Measurements from ENCODE around the gene ZNF622.

Gene ZNF622

DNA sequence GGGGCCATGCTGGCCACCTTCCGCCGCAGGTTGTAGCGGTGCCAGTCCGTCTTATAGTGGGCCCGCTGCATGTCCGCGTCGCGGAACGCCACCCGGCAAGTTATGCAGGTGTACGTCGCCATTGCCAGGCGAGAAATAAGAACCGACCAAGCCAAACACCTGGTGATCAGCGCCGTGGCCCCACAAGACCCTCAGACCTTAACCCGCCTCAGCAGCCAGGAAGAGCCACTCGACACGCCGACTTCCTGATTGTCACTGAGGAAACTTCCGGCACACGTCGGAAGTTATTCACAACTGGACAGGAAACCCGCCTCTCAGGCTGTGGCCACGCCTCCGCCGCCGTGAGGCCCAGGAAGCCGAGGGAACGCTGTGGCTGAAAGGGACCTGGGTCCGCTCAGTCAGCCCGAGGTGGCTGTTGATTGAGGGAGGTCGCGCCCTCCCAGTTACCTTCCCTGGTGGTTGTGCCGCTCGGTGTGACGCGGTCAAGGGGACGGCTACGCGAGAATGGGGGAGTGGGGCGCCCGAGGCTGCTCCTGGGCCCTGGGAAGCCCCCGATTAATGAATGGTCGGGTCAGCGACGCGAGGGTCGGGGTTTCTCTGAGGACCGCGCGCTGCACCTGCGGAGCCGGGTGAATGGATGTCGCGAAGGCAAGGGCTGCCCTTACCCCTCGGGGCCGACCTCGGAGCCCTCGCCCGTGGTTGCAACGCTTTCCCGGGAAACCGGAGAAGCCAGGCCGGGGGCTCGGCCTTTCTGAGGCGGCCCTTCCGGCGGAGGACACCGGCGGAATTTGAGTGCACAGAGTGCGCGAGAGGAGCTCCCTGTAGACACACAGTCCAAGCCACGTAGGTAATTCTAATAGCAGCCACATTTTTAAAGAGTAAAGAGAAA, at the start of gene ZNF622:
Gene ZNF622, minus strand, starts transcription at position 257 of the 889 bp plus-strand sequence. Its CDS starts 135 bp downstream, at position 122.
- DNase-seq: peak; percentile 88

DNA sequence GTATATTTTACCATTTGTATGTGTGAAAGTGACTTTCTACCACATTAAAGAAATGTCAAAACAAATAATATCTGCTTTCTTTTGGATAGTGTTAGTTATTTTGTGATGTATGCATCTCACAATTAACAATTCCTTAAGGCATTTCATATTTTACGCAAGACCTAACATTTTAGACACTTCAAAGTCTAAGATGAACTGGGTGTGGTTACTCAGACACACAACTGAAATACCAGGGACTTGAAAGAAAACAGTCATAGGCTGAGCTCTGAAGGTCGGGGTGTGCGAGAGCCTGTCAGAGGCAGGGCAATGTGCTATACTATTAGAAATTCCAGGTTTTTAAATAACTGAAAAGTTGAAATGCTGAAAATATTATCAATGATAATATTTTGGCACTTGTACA, 44.5 kb upstream of the ZNF622 start:
- DNase-seq: no peak

DNA sequence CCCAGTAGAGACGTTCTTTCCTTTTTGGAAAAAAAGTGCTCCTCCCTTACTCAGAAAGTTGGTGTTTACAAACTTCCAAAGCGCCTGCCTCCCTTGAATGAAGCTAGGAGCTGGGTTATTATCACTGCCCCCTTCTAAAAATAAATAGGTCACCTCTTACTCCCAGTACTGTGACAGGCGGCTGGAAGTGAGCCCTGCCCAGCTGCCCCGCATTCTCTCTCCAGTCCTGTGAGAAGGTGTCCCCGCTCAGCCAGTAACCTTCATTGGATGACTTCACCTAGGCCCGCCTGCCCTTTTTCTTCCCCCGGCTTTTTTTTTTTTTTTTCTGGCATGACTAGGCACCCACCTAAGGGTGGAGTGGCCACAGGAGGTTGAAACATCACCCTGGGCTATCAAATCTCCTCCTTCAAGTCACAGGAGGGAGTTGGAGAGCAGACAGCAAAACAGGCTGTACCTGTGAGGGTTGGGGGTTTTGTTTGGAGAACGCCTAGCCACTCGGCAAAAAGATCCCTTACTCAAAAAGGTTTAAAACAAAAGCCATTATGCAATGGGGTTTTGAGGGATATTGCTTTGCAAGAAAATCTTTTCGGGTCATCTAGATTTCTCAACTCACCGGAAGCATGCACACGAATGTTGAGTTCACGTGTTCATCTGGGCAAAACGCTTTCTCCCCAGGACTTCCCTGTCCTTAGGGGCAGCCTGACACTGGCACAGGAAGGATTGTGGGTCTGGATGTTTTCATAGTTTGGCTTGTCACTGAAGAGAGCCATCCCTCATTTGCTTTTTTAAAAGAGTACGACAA, 43.3 kb upstream of the ZNF622 start:
- peak; percentile 69 for DNase-seq

DNA sequence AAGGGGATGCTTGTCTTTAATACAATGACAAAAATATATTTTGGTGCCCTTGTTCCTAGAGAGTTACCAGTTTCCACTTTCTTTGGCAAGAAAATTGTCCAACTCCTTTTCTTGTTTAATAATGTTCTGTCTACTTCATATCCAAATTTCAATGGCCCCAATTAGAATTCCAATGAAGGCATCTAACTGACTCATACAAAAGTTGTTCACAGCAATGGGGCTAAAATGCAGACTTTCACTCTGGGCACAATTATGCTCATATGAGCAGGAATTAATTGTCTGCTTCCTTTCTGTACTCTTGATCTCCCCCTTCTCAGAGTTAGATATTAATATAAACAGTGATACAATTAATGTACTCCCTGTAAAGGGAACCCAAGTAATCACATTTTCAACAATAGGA, 42.1 kb upstream of the ZNF622 start:
- DNase-seq: no peak

- no peak for DNase-seq
Observed at GRCh38 chr5:16505904-16506303, 40.3 kb upstream of the ZNF622 start.

DNA sequence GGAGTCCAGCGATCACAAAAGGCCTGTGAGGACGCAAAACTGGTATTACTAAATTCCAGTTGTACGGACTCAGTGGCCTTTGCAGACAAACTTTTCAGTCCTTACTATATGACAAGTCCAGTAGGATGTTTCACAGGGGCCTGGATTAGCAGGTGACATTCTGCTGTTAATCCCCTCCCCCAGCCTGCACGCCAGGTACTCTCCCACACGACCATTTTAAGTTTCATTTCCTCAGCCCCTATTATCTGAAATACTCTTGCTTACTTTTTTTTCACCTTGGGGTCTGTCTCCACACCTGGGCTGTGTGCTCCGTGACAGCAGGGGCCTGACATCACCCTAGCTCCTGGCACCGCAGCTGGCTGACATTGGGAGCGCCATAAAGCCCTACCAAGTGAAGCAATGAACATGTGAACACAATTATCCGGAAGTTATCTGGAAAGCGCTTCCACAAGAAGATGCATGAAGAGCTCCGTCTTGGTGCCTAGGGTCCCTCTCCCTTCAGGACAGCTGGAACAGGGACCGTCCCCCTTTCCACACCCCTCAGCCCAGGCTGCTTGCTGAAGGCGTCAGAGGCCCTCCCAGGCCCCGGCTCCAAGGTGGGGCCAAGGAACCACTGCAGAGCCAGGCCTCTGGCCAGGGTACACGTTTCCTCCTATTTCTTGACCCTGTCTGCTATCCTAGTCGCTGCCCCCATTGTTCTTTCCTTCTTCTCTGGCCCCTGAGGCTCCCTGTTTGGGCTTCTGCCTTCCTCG, 39.7 kb upstream of the ZNF622 start:
- DNase-seq: no peak

DNA sequence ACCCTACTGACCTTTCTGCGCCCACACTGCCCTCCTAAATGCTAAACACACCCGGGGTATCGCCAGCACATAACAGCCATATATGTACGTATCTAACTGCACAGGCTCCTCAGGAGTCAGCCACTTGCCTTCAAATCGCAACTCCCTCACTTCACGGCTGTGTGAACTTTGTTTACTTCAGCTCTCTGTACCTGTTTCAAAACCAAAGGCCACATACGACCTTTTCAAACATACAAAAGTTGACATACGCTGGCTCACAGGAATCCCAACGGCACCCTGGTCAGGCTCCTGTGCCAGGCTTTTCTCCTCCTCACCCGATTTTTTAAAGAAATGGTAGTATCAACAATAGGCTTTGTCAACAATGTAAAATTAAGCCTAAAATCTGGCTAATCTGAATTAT, 39.0 kb upstream of the ZNF622 start:
- no peak for DNase-seq

DNA sequence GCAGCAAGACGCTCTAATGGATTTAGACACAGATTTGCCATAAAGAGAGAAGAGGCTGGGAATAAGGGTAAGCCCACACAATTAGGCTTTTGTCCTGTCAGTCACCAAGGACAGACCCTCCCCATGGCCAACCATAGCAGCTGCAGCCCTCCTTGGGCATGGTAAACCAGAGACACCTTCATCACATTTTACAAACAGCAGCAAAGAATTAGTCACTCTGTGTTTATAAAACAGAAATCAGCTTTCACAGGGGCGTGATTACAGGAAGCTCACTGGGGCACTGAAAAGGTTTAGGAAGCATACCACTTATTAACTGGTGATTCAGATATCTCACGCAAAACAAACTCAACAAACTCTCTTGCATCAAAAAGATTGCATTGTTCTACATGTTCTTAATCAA, 37.3 kb upstream of the ZNF622 start:
- no peak for DNase-seq

GRCh38 chr5:16500024-16500423, 34.4 kb upstream of the ZNF622 start:
- DNase-seq: no peak

- no peak for DNase-seq
Observed at GRCh38 chr5:16497546-16497945, 31.9 kb upstream of the ZNF622 start.

DNA sequence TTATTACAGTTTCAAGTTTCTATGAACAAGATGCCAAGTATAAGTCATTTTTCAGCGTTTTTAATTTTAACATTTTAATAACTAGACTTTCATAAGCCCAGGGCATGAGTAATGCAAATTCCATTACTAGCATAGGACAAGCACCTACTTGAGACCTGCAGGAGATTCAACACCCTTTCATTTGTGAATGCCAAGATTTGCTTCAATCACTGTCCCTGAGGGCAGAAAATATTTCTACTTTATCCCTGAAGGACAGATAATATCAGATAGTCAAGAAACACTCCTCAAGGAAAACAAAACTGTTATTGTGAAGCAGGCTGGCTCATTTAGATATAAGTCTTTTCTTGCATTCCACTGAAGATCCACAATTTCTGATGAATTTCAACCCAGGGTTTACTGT, 27.7 kb upstream of the ZNF622 start:
- no peak for DNase-seq

DNA sequence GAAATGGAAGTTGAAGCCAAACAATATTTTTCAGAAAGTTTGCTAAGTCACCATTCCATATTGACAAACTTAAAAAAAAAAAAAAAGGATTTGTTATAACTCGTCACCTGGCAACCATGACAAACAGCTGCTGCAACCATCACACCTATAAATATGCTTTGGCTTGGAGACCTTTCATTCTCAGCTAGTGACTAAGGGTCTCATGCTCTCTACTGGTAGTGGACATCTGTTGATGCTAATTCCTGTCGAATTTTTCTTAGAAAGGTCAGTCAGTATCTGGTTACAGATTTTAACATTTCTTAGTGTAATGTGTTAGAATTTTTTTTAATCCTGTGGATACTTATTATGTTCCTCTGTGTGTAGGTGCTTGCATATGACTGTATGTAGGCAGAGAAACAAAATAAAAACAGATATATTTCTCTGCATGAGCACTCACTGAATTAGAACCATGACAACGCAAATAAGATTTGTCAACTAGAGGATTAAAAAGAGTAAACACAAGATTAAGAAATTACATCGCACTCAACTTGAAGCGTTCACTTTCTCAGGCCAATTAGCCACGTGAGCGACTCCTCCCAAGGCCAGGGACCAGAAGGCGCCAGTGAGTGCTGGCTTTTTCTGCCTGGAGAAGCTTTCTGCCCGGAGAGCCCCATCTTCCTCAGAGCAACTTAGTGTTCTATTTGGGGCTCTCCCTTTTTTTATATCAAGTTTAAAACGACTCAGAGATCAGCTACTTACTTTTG, 27.0 kb upstream of the ZNF622 start:
- no peak for DNase-seq

- DNase-seq: no peak
Observed at GRCh38 chr5:16490911-16491310, 25.3 kb upstream of the ZNF622 start.

- no peak for DNase-seq
Observed at GRCh38 chr5:16489322-16489791, 23.8 kb upstream of the ZNF622 start.

DNA sequence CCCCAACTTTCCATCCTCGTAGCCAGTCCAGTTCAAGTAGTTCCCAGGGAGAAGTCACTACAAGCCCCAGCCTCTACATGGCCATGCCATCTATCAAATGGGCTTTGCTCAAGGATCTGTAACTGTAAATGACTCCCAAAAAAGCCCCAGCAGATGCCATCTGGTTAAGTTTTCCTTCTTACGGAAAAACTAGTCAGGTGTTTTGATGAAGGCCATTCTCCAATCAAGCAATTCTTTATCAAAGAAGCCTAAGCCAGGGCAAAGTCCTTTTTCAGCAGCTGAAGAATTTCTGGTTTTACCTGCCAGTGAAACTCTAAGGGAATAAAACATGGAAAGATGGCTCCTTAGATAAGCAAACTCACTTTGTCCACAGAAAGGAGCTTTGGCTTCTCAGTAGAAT, 21.9 kb upstream of the ZNF622 start:
- DNase-seq: no peak

GRCh38 chr5:16486711-16487111, 21.1 kb upstream of the ZNF622 start:
- no peak for DNase-seq

DNA sequence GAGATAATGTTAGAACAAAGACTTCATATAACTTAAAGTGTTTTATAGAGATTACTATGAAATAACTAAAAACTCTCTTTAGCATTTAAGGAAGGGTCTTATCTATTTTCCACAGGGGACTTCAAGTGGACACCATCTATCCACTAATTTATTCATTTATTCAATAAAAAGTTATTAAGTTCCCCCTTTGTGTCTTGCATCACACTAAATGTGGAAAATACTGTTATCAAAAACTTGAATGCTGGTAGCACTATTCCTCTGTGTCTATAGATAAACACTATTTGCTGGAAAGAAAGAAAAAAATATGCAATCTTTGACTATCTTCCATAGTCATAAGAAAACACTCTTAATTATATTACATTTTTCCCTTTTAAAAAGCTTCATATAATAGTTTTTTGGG, 20.1 kb upstream of the ZNF622 start:
- no peak for DNase-seq

GRCh38 chr5:16484081-16484480, 18.5 kb upstream of the ZNF622 start:
- DNase-seq: no peak

GRCh38 chr5:16483361-16483760, 17.8 kb upstream of the ZNF622 start:
- DNase-seq: no peak

DNA sequence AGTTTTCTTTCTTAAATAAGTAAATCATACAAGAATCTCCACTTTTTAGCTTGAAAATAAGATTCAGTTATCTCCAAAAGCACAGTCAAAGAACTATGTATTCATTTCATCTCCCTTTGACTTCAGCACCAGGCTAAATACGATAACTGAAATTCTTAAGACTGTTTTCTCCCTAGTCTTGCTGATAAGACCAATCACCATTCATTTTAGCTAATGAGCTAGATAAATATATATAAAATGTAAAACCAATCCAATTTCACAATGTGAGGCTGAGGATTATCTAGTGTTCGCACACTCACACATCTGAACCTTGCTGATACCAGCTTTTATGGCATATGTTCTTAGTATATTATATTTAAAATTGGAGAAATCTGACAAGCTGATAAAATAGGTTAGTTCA, 17.3 kb upstream of the ZNF622 start:
- DNase-seq: no peak

DNA sequence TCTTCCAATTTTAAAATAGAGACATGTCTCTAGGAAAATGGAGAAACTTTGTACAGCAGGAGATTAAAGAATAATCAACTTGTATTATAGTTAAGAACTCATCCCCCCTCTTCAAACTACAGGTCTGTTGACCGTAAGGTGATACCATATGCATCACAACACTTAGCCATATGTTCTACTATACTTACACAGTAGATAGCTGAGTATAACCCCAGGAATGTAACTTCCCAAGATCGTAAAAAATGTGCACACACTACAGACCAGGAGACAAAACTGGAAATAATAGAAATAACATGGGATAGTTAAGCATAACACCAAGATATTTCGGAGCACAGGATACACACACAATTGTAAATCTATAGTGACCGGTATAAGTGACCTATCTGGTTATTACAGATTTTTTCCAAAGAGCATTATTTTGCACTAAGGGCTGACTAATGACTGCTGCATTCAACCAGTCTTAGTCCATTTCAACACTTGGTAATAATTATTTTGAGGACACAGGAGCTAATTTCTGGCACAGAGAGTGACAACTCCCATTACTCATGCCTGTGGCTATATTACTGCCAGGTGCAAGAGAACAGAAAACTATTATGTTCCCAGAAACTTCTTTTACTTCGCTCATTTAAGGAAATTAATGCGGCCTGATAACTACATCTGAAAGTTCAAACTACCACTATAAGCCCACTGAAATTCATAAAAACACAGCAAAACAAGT, 15.4 kb upstream of the ZNF622 start:
- DNase-seq: no peak

DNA sequence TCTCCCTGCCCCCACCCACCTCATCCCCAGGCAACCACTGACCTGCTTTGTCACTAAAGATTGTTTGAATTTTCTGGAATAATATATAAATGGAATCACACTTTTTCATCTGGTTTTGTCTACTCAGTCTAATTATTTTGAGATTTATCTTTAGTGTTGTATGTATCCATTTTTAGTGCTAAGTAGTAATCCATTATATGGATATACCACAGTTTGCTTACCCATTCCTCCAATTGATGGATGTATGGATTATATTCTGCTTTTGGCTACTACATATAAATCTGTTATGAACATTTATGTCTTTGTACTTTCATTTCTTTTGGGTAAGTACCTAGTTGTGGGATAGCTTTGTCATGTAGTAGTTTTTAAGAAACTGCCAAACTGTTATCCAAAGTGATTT, 14.5 kb upstream of the ZNF622 start:
- DNase-seq: no peak

Measured in NCI-H510A (cell line).